Peyer's patch (tissue), 4 donors: ENCODE data around the gene ZNF346.

Source experiments
- POLR2A ChIP-seq, 2 donors: fragments of 450-650 bp; IDR thresholded peaks; one replicate each; pipeline ENCODE4 v1.5.1; 2017; ENCODE audit warnings: antibody characterized with exemption in 2 of 2, mild to moderate bottlenecking in 2 of 2, moderate library complexity in 2 of 2
- TF ChIP-seq, protein P1 (sequence below), 6 experiments: fragments of 450-650 bp in 4 of 6; fragments of 200-600 bp in 2 of 6; sonication (generic) in 1 of 6; IDR thresholded peaks; one replicate each; pipeline ENCODE4 v1.5.1; 2017 to 2019; ENCODE audit warnings: antibody characterized with exemption in 6 of 6, mild to moderate bottlenecking in 3 of 6, moderate library complexity in 1 of 6

DNA sequence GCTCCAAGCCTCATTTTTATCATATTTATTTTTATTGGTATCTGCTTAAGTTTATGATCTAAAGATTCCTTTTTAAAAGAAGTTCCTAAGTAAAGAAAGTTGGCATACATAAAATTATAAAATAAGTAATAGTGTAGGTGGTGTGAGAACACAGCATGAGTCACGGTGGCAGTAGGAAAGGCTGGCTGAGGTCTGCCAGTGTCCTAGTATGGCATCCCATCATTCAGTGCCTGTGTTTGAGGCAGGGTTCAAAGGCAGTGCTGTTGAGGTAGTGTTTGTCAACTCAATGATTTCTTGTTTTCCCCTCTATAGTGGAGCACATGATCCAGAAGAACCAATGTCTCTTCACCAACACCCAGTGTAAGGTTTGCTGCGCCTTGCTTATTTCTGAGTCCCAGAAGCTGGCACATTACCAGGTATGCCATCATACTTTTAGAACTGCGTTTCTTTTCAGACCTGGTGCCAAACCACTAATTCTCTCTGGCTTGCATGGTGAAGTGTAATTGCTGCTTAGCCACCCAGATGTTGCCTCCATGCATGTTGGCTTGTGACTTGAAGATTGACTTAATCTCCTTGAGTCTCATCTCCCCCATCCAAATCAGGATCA lies 18.4 kb downstream of the ZNF346 start:
- TF ChIP-seq, protein P1, sequence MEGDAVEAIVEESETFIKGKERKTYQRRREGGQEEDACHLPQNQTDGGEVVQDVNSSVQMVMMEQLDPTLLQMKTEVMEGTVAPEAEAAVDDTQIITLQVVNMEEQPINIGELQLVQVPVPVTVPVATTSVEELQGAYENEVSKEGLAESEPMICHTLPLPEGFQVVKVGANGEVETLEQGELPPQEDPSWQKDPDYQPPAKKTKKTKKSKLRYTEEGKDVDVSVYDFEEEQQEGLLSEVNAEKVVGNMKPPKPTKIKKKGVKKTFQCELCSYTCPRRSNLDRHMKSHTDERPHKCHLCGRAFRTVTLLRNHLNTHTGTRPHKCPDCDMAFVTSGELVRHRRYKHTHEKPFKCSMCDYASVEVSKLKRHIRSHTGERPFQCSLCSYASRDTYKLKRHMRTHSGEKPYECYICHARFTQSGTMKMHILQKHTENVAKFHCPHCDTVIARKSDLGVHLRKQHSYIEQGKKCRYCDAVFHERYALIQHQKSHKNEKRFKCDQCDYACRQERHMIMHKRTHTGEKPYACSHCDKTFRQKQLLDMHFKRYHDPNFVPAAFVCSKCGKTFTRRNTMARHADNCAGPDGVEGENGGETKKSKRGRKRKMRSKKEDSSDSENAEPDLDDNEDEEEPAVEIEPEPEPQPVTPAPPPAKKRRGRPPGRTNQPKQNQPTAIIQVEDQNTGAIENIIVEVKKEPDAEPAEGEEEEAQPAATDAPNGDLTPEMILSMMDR (IDR thresholded peaks at IDR 0.05): no peak
- no peak for TF ChIP-seq POLR2A (IDR thresholded peaks at IDR 0.05)
